ENCODE results near the gene STX3. TPM values are rescaled to one million over a fixed set of nuclear protein-coding genes. Genes with fewer than 3 reads are reported as not detected.

STX3 gene
- total and polyA plus RNA-seq, 2 of the 4 experiments (the other 2 are of a cell fraction), result 5.0 to 5.4 TPM

DNA sequence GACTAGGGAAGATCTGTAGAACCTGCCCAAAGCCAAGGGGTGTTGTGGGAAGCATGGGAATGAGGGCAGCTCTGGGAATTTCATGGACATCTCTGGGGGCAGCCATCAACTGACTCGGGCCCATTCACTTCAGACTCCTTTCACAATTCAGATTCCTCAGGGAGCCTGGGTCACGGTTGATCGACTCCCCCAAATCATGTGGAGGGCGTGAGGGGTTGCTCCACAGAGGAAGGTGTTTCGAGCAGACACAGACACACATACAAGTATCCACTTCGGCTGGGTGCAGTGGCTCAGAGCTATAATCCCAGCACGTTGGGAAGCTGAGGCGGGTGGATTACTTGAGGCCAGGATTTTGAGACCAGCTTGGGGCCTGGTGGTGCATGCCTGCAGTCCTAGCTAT is 15.7 kb downstream of the STX3 start:
- H3K4me3 ChIP-seq (ENCODE audit: insufficient read depth, low read depth, low read length), result no peak overlapping the region
- H3K4me2 ChIP-seq (ENCODE audit: low read depth, low read length), result no peak overlapping the region
- H3K4me1 ChIP-seq (ENCODE audit: control insufficient read depth, insufficient read depth, low read length), result no peaks in the 10 kb centered on the region
- dilution Hi-C loops (cut with HindIII; ENCODE audit: low sequenced_read_pairs, unreplicated experiment), result no loop called here
- no peak overlapping the region for H2BK15ac ChIP-seq (ENCODE audit: low read depth, low read length)
- H2BK120ac ChIP-seq (ENCODE audit: low read depth, low read length), result no peak overlapping the region
- no CpG with 5 or more reads among the region's 8 CpGs for WGBS, 2 experiments (ENCODE audit: extremely low coverage in 2 of 2, insufficient read length in 1 of 2)
- H2AK5ac ChIP-seq (ENCODE audit: low read depth, low read length), result no peak overlapping the region
- no peak overlapping the region for H2AFZ ChIP-seq (replicated peaks; ENCODE audit: low read length, poor library complexity)
- H4K91ac ChIP-seq (ENCODE audit: insufficient read depth, low read depth, low read length), result no peak overlapping the region
- H3K18ac ChIP-seq (ENCODE audit: low read depth, low read length), result no peak overlapping the region
- H3K9me1 ChIP-seq (ENCODE audit: insufficient read depth, low read length), result 0 out of 2 replicates have a peak, but pooled peaks cover 3% of the 10 kb centered on the region
- H3K56ac ChIP-seq (ENCODE audit: extremely low read depth, insufficient read depth, low read length), result no peak overlapping the region
- H2BK20ac ChIP-seq (ENCODE audit: low read depth, low read length), result no peak overlapping the region
- DNase-seq (no peak), ATAC-seq (ENCODE audit: low read depth) (no peak)
- no peaks in the 10 kb centered on the region for H3K9me3 ChIP-seq (ENCODE audit: control insufficient read depth, insufficient read depth, low read length)
- H3K36me3 ChIP-seq (ENCODE audit: control insufficient read depth, insufficient read depth, low read length), result no peaks in the 10 kb centered on the region; the same call in 1 of the 2 replicates
- no peak overlapping the region for H2AK9ac ChIP-seq (replicated peaks; ENCODE audit: low read depth, low read length, poor library complexity)
- no peak overlapping the region for H3K4ac ChIP-seq (ENCODE audit: low read depth, low read length)
- no peak overlapping the region for H3K27ac ChIP-seq (ENCODE audit: insufficient read depth, low read length)
- ChIA-PET POLR2A (ENCODE audit: unreplicated experiment) (no interaction called here), CTCF (no interaction called here)
- no peak overlapping the region for H3K23ac ChIP-seq (ENCODE audit: low read depth, low read length)
- TF ChIP-seq MAFK (IDR thresholded peaks at IDR 0.05; ENCODE audit: low read depth, low read length), result no peak
- no peak for TF ChIP-seq MAZ (IDR thresholded peaks at IDR 0.05; ENCODE audit: borderline replicate concordance, low read depth, low read length)
- no peak for TF ChIP-seq NFE2L2 (IDR thresholded peaks at IDR 0.05; ENCODE audit: low read depth, low read length)
- TF ChIP-seq CEBPB (IDR thresholded peaks at IDR 0.05; ENCODE audit: low read depth, low read length), result no peak
- peaks cover 25% of the 10 kb centered on the region; the same call in 1 of the 2 replicates for H4K20me1 ChIP-seq (ENCODE audit: insufficient read depth, low read length)
- H2BK5ac ChIP-seq (ENCODE audit: low read depth, low read length, poor library complexity, severe bottlenecking), result no peak overlapping the region
- no peak overlapping the region for H4K5ac ChIP-seq (ENCODE audit: low read depth, low read length)
- H3K79me1 ChIP-seq (ENCODE audit: low read depth in 1 of 2, low read length in 2 of 2), result peaks cover 27 to 31% of the 10 kb centered on the region in 2 experiments
- H3K27me3 ChIP-seq (ENCODE audit: control insufficient read depth, insufficient read depth, low read length), result no peaks in the 10 kb centered on the region
- intact Hi-C loops (cut with micrococcal nuclease), result no loop called here
- in situ Hi-C loops (cut with MboI; ENCODE audit: low sequenced_read_pairs), result no loop called here
- H3K14ac ChIP-seq (replicated peaks; ENCODE audit: low read depth, low read length), result no peak overlapping the region
- no peak overlapping the region for H4K8ac ChIP-seq (ENCODE audit: low read depth in 2 of 2, low read length in 2 of 2)
- no TSS peak for BruUV-seq (replicated peaks)
- no peak overlapping the region for H3K9ac ChIP-seq (ENCODE audit: low read depth, low read length)
